Measurements from ENCODE around the gene UGT1A1. TPM values are rescaled to one million over a fixed set of nuclear protein-coding genes. Genes with fewer than 3 reads are reported as not detected.

Gene UGT1A1
- total RNA-seq, 1 donor from 2014 or later: not detected

- H3K27ac Mint-ChIP-seq (ENCODE audit: unreplicated experiment): no peak overlapping the region
These were observed 33.5 kb downstream of the UGT1A1 start for GRCh38 chr2:233793465-233794127.

GRCh38 chr2:233794128-233794658 is 34.1 kb downstream of the UGT1A1 start:
- Mint-ChIP-seq H3K4me1 (no peaks in the 10 kb centered on the region), H3K4me3 (no peak overlapping the region), H3K27ac (ENCODE audit: unreplicated experiment) (no peak overlapping the region), H3K27me3 (ENCODE audit: low read depth) (no peaks in the 10 kb centered on the region), H3K36me3 (ENCODE audit: low read depth) (no peaks in the 10 kb centered on the region), H3K9me3 (no peaks in the 10 kb centered on the region)
- TF ChIP-seq CTCF (conservative IDR thresholded peaks at IDR 0.05): no peak
- DNase-seq (ENCODE audit: low read depth, low spot score): no peak

More at GRCh38 chr2:233793465-233794127, 33.5 kb downstream of the UGT1A1 start:
- Mint-ChIP-seq H3K4me1 (no peaks in the 10 kb centered on the region), H3K9me3 (no peaks in the 10 kb centered on the region), H3K4me3 (no peak overlapping the region), H3K27me3 (ENCODE audit: low read depth) (no peaks in the 10 kb centered on the region), H3K36me3 (ENCODE audit: low read depth) (no peaks in the 10 kb centered on the region)
- DNase-seq (ENCODE audit: low read depth, low spot score): no peak
- TF ChIP-seq CTCF (conservative IDR thresholded peaks at IDR 0.05): no peak

- Mint-ChIP-seq H3K9me3 (peaks cover 4% of the 10 kb centered on the region), H3K4me1 (no peaks in the 10 kb centered on the region), H3K27me3 (ENCODE audit: low read depth) (no peaks in the 10 kb centered on the region), H3K4me3 (no peak overlapping the region), H3K36me3 (ENCODE audit: low read depth) (no peaks in the 10 kb centered on the region), H3K27ac (ENCODE audit: unreplicated experiment) (no peak overlapping the region)
- TF ChIP-seq CTCF (conservative IDR thresholded peaks at IDR 0.05): no peak
- DNase-seq (ENCODE audit: low read depth, low spot score): no peak
These were observed 35.7 kb downstream of the UGT1A1 start for GRCh38 chr2:233795735-233796171.

GRCh38 chr2:233796254-233796653 is 36.2 kb downstream of the UGT1A1 start:
- Mint-ChIP-seq H3K36me3 (ENCODE audit: low read depth) (no peaks in the 10 kb centered on the region), H3K4me3 (no peak overlapping the region), H3K27me3 (ENCODE audit: low read depth) (no peaks in the 10 kb centered on the region), H3K4me1 (no peaks in the 10 kb centered on the region), H3K27ac (ENCODE audit: unreplicated experiment) (no peak overlapping the region), H3K9me3 (peaks cover 4% of the 10 kb centered on the region)
- DNase-seq (ENCODE audit: low read depth, low spot score): no peak
- TF ChIP-seq CTCF (conservative IDR thresholded peaks at IDR 0.05): no peak

GRCh38 chr2:233798335-233799086 is 38.4 kb downstream of the UGT1A1 start:
- no peaks in the 10 kb centered on the region for H3K4me1 Mint-ChIP-seq
- no peak for DNase-seq (ENCODE audit: low read depth, low spot score)
- no peaks in the 10 kb centered on the region for H3K27me3 Mint-ChIP-seq (ENCODE audit: low read depth)
- no peak overlapping the region for H3K27ac Mint-ChIP-seq (ENCODE audit: unreplicated experiment)
- H3K36me3 Mint-ChIP-seq (ENCODE audit: low read depth): no peaks in the 10 kb centered on the region
- TF ChIP-seq CTCF (conservative IDR thresholded peaks at IDR 0.05): no peak
- no peak overlapping the region for H3K4me3 Mint-ChIP-seq
- peaks cover 4% of the 10 kb centered on the region for H3K9me3 Mint-ChIP-seq
